IPS-NIHi7 (cell line): ENCODE measurements around the gene CCDC12.
A peak's percentile ranks its signal among the peaks of the same experiment; 100 is the strongest.
"Not testable (repeated sequence)": the region's sequence is repeated elsewhere in the genome, so short reads cannot be mapped to it uniquely, and the experiment has no call there.

Experiments
- DNase-seq: peaks from one replicate; pipeline ENCODE4 v3.0.0; 2012; ENCODE audit warnings: mixed read lengths; ENCODE audit errors: extremely low spot score

CCDC12 gene

GRCh38 chr3:46981932-46982471, 5.5 kb upstream of the CCDC12 start:
- DNase-seq = peak; percentile 57

GRCh38 chr3:46979958-46980497, 3.5 kb upstream of the CCDC12 start:
- no peak for DNase-seq

GRCh38 chr3:46978985-46979944, 2.7 kb upstream of the CCDC12 start, which contains the start of gene NBEAL2:
Gene NBEAL2, plus strand, starts transcription at chr3:46979666. Its CDS starts 196 bp downstream, at chr3:46979862.
- DNase-seq = peak; percentile 89

- no peak for DNase-seq
Measured at GRCh38 chr3:46978381-46978780, 1.8 kb upstream of the CCDC12 start.

GRCh38 chr3:46977811-46978195, 1.3 kb upstream of the CCDC12 start:
- no peak for DNase-seq

GRCh38 chr3:46974421-46975171, 1.9 kb downstream of the CCDC12 start:
- DNase-seq = no peak

GRCh38 chr3:46972396-46972795, 4.1 kb downstream of the CCDC12 start:
- no peak for DNase-seq

- no peak for DNase-seq
Measured at GRCh38 chr3:46971742-46972141, 4.8 kb downstream of the CCDC12 start.

GRCh38 chr3:46971151-46971550, 5.4 kb downstream of the CCDC12 start:
- DNase-seq = no peak

GRCh38 chr3:46970391-46971091, 6.0 kb downstream of the CCDC12 start:
- no peak for DNase-seq

- no peak for DNase-seq
Measured at GRCh38 chr3:46968783-46969428, 7.6 kb downstream of the CCDC12 start.

- no peak for DNase-seq
Measured at GRCh38 chr3:46966811-46967210, 9.7 kb downstream of the CCDC12 start.

- DNase-seq = no peak
Measured at GRCh38 chr3:46965151-46965550, 11.4 kb downstream of the CCDC12 start.

GRCh38 chr3:46964038-46964590, 12.4 kb downstream of the CCDC12 start:
- not testable (repeated sequence) for DNase-seq

- no peak for DNase-seq
Measured at GRCh38 chr3:46962990-46963389, 13.6 kb downstream of the CCDC12 start.

- no peak for DNase-seq
Measured at GRCh38 chr3:46962427-46962826, 14.1 kb downstream of the CCDC12 start.

- no peak for DNase-seq
Measured at GRCh38 chr3:46960835-46961234, 15.7 kb downstream of the CCDC12 start.

- no peak for DNase-seq
Measured at GRCh38 chr3:46960081-46960701, 16.4 kb downstream of the CCDC12 start.

- no peak for DNase-seq
Measured at GRCh38 chr3:46959161-46959511, 17.4 kb downstream of the CCDC12 start.

GRCh38 chr3:46958467-46959160, 17.9 kb downstream of the CCDC12 start:
- DNase-seq = no peak
